A673 (cell line): ENCODE results near the gene LNPEP.

Experiments used
- EZH2 ChIP-seq: fragments of 200-600 bp; sonication (generic); IDR thresholded peaks from 2 replicates; pipeline ENCODE4 v1.6.1; 2017; ENCODE audit warnings: borderline replicate concordance, low read depth, mild to moderate bottlenecking, mixed read lengths, antibody characterized with exemption, low read length; ENCODE audit not compliant: poor library complexity, severe bottlenecking
- TF ChIP-seq, protein P1 (sequence below): fragments of 300-800, 200-600 bp; sonication (generic); conservative IDR thresholded peaks from 2 replicates; pipeline ENCODE4 v1.5.1; 2017; ENCODE audit warnings: low read depth, mild to moderate bottlenecking, antibody characterized with exemption, low read length, moderate library complexity, mixed read lengths

DNA sequence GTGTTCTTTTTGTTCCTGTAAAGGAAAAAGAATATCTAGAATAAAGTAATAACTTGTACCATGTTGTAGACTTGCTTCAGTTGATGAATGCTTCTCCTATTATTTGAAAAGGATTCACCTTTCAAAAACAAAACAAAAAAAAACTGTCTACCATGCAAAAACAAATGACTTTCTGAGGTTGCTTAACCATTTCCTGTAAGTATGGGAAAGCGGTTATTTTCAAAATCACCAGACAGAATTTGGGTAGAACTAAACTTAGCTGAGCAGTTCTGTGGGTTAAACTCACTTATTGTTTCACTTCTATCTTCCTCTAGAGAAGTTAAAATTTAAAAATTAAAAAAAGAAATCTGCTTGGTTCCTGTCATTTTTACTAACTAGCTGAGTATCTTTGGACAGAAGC lies 25.2 kb downstream of the LNPEP start:
- TF ChIP-seq, protein P1, sequence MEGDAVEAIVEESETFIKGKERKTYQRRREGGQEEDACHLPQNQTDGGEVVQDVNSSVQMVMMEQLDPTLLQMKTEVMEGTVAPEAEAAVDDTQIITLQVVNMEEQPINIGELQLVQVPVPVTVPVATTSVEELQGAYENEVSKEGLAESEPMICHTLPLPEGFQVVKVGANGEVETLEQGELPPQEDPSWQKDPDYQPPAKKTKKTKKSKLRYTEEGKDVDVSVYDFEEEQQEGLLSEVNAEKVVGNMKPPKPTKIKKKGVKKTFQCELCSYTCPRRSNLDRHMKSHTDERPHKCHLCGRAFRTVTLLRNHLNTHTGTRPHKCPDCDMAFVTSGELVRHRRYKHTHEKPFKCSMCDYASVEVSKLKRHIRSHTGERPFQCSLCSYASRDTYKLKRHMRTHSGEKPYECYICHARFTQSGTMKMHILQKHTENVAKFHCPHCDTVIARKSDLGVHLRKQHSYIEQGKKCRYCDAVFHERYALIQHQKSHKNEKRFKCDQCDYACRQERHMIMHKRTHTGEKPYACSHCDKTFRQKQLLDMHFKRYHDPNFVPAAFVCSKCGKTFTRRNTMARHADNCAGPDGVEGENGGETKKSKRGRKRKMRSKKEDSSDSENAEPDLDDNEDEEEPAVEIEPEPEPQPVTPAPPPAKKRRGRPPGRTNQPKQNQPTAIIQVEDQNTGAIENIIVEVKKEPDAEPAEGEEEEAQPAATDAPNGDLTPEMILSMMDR: no peak
- TF ChIP-seq EZH2: no peak
